Measurements from ENCODE around the gene KRTAP5-8. TPM values are rescaled to one million over a fixed set of nuclear protein-coding genes. Genes with fewer than 3 reads are reported as not detected.
A peak's percentile ranks its signal among the peaks of the same experiment; 100 is the strongest.
"Not testable (repeated sequence)": the region's sequence is repeated elsewhere in the genome, so short reads cannot be mapped to it uniquely, and the experiment has no call there.

Gene KRTAP5-8
- total RNA-seq, 2 donors from 2014 or later = not detected

DNA sequence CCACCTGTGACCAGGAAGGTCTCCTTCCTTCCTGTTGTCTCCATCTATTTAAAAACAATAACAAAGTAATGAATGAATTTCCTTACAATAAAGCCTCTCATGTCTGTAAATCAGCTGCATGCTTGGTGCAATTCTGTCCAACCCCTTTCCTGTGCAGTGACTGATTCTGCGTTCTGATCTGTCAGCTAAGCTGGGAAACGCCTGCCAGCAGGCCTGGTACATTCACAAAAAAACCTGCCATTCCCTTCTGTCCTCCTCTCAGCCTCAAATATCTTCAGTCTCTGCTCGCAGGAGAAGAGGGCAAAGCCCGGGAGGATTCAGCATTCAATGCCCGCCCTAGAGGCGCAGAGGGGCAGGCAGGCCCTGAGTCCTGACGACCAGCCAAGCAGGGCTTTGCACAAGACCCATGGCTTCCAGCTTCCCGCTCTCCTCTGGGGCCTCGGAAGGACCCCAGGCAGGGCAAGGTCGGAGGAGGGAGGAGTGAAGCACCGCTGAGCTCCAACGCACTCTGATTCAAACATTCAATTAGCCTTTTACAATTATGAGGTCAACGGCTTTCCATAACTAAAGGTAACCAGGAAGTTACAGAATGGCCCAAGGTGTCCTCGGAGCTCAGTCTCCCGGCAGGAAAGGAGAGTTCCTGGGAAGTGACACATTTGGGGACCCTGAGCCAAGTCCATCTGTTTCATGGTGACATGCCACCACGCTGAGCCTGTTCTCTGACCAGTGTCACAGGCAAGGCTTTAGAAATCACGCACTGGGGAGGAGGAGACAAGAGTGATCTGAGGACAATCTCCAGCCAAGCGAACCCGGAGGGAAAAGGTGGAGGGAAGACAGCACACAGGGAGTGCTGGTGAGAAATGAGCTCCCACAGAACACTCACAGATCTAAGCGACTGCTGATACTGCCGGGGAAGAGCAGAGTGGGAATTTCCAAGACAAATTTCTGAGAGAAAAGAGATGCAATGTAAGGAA is 29.1 kb downstream of the KRTAP5-8 start:
- peak in 1 of 2 donors; percentile 67 for ATAC-seq
- intact Hi-C loops (cut with DNase I); DNase-seq: not testable (repeated sequence)

DNA sequence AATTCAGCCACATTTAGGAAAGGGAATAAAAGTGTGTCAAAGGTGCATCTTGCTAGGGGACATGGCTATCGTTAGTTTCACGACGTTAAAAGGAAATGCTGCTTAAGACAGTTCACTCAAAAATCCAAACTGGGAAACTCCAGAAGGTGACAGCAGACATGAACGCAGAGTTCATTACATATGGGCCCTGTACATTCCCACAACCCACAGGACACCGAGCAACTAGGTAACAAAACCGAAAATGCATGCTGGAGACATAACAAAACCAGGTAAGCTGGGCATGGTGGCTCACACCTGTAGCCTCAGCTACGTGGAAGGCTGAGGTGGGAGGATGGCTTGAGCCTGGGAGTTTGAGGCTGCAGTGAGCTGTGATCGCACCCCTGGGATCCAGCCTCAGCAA is 29.8 kb downstream of the KRTAP5-8 start:
- intact Hi-C loops (cut with DNase I); DNase-seq; ATAC-seq: not testable (repeated sequence)

DNA sequence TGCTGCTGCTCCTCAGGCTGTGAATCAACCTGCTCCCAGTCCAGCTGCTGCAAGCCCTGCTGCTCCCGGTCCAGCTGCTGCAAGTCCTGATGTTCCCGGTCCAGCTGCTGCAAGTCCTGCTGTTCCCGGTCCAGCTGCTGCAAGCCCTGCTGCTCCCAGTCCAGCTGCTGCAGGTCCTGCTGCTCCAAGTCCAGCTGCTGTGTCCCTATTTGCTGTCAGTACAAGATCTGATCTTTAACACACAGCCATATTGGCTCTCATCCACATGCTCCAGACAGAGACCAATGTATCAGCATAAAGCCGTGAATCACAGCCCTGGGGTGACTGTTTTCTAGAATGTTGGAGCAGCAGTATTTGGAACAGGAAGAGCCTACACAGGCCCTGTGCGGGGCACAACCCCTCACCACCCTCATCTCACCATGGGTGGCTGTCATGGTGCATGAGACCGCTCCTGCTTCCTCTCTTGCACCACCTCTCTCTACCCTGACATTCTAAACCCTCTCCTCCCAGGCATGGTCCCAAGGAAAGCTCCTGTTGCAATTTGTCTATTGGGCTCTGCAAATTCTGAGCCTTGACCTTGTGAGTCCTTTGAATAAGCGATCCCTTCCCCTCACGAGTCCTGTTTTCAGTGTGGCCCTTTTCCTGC is 31.0 kb downstream of the KRTAP5-8 start:
- intact Hi-C loops (cut with DNase I) = no loop called here
- ATAC-seq = peak; percentile 30 to 70

GRCh38 chr11:71571101-71571850 is 33.5 kb downstream of the KRTAP5-8 start:
- DNase-seq = not testable (repeated sequence)

More for the DNA sequence above, 31.0 kb downstream of the KRTAP5-8 start:
- DNase-seq = no peak

DNA sequence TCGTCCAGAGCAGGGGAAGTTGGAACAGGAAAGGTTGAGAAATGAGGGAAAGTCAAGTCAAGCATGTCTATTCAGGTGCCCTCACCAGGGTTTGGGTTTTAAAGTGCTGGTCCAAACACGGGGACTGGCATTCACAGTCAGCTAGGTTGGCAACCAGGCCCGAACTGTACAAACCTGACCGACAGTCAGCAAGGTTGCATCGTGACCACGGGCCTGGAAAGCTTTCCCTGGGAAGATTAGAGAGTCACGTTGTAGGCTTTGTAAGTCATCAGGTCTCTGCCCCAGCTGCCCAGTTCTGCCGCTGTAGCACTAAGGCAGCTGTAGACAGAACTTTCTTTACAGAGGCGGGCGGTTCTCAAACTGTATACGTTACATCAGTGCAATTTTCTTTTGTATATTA is 35.0 kb downstream of the KRTAP5-8 start:
- intact Hi-C loops (cut with DNase I) = no loop called here

More at GRCh38 chr11:71571101-71571850, 33.5 kb downstream of the KRTAP5-8 start:
- intact Hi-C loops (cut with DNase I); ATAC-seq: not testable (repeated sequence)

GRCh38 chr11:71574418-71574817 is 36.6 kb downstream of the KRTAP5-8 start:
- no peak for ATAC-seq

More for the DNA sequence above, 35.0 kb downstream of the KRTAP5-8 start:
- DNase-seq (no peak), ATAC-seq (no peak)

DNA sequence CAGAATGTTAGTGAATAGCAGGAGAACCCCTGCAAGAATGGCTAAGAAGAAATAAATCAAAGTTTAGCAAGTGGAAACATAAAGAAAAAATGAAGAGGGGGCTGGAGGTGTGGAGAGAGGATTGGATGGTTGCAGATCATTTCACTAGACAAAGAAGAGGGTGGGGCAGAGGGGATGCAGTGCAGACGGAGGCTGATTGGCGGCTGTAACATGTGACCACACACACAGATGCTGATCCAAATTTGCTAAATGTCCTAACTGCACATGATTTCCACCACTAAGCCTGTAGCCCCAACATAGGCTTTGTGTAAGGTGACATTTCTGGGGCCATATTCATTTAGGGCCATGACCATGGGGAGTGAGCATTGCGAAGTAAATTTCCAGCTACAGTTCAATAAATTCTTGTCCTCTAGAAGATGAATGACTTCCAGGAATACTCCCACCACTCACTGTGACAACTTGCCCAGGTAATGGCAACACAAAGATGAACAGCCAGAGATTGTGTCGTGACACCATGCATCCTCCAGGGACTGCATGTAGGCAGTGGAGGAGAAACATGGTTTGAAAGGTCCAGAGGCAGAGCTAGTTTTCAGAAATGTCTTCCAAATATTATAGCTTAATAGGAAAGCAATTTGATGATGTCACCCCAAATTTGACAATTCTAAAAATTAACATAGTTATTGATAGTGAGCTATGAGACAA is 38.0 kb downstream of the KRTAP5-8 start:
- DNase-seq = no peak
- intact Hi-C loops (cut with DNase I) = no loop called here

More at GRCh38 chr11:71574418-71574817, 36.6 kb downstream of the KRTAP5-8 start:
- intact Hi-C loops (cut with DNase I) = no loop called here
- DNase-seq = no peak

GRCh38 chr11:71576688-71577465 is 39.1 kb downstream of the KRTAP5-8 start:
- intact Hi-C loops (cut with DNase I); DNase-seq; ATAC-seq: not testable (repeated sequence)

More for the DNA sequence above, 38.0 kb downstream of the KRTAP5-8 start:
- ATAC-seq = no peak

GRCh38 chr11:71577469-71578004 is 39.7 kb downstream of the KRTAP5-8 start:
- ATAC-seq (no peak), DNase-seq (no peak)
- intact Hi-C loops (cut with DNase I) = no loop called here

DNA sequence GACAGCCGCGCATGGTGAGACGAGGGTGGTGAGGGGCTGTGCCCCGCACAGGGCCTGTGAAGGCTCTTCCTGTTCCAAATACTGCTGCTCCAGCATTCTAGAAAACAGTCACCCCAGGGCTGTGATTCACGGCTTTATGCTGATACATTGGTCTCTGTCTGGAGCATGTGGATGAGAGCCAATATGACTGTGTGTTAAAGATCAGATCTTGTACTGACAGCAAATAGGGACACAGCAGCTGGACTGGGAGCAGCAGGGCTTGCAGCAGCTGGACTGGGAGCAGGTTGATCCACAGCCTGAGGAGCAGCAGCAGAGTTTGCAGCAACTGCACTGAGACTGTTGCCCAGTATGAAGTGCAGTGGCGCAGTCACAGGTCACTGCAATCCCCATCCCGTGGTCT is 41.7 kb downstream of the KRTAP5-8 start:
- intact Hi-C loops (cut with DNase I); DNase-seq: not testable (repeated sequence)
- ATAC-seq = peak in 1 of 2 donors; percentile 51

- peak; percentile 73 for DNase-seq
- peak; percentile 89 to 90 for ATAC-seq
- intact Hi-C loops (cut with DNase I) = no loop called here
Observed at GRCh38 chr11:71580057-71581003, 42.5 kb downstream of the KRTAP5-8 start.

- no peak for DNase-seq
- no peak for ATAC-seq
- intact Hi-C loops (cut with DNase I) = no loop called here
Observed at GRCh38 chr11:71581826-71582225, 44.0 kb downstream of the KRTAP5-8 start.

- ATAC-seq (no peak), DNase-seq (no peak)
- intact Hi-C loops (cut with DNase I) = no loop called here
Observed at GRCh38 chr11:71582309-71582895, 44.6 kb downstream of the KRTAP5-8 start, which contains the start of gene KRTAP5-11. Gene KRTAP5-11, minus strand, starts transcription at chr11:71582875. Its CDS starts 38 bp downstream, at chr11:71582837.

- ATAC-seq; intact Hi-C loops (cut with DNase I); DNase-seq: not testable (repeated sequence)
Observed at GRCh38 chr11:71582969-71583368, 45.1 kb downstream of the KRTAP5-8 start.

DNA sequence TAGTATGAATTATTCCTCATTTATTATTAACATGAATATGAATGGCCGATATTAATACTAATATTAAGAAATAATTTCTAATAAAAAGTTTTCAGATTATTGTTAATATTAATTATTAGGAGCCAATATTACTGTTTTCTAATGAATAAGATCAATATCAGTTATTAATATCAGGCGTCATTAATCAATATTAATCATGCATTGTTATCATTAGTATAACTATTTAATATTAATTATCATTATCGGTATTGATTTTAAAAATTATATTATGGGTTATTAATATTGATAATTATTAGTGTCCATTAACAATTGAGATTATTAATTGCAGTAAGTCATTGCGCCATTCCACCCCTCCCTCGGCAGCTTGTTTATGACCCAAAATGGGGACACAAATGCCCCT is 47.8 kb downstream of the KRTAP5-8 start:
- ATAC-seq; DNase-seq; intact Hi-C loops (cut with DNase I): not testable (repeated sequence)

GRCh38 chr11:71588314-71588713 is 50.5 kb downstream of the KRTAP5-8 start:
- DNase-seq; intact Hi-C loops (cut with DNase I); ATAC-seq: not testable (repeated sequence)

Measured in left cardiac atrium (tissue), 4 donors.